ENCODE measurements around the gene CNN3.
A peak's percentile ranks its signal among the peaks of the same experiment; 100 is the strongest.

CNN3 gene

GRCh38 chr1:94940738-94941137 lies 13.8 kb upstream of the CNN3 start:
- Histone ChIP-seq H3K4me1 (ENCODE audit: control extremely low read depth in 1 of 4, control insufficient read depth in 4 of 4, insufficient read depth in 4 of 4, low read length in 3 of 4) (peaks cover 0 to 5% (median 0%) of the 10 kb centered on the region in 4 experiments), H3K27ac (ENCODE audit: insufficient read depth in 1 of 2, low read depth in 1 of 2, low read length in 2 of 2, poor library complexity in 1 of 2, severe bottlenecking in 2 of 2) (no peak overlapping the region), H3K9me3 (ENCODE audit: control extremely low read depth in 1 of 5, control insufficient read depth in 4 of 5, insufficient read depth in 2 of 5, low read depth in 1 of 5, low read length in 4 of 5) (no peaks in the 10 kb centered on the region), H3K27me3 (replicated peaks in 2 of 5; ENCODE audit: control insufficient read depth in 4 of 5, insufficient read depth in 5 of 5, low read length in 4 of 5) (no peaks in the 10 kb centered on the region), H3K36me3 (ENCODE audit: control insufficient read depth in 4 of 4, insufficient read depth in 4 of 4, low read length in 3 of 4) (no peaks in the 10 kb centered on the region), H3K4me3 (ENCODE audit: control insufficient read depth in 1 of 7, extremely low read depth in 1 of 7, insufficient read depth in 4 of 7, low read depth in 2 of 7, low read length in 6 of 7) (no peak overlapping the region)
- 95% methylated on average over 3 of the region's 3 CpGs for WGBS (ENCODE audit: insufficient coverage)
- CTCF ChIA-PET, result interaction anchor here (1.2 kb wide), 1 partner anchor 101 kb away, joined by 3 read pairs; no protein-coding TSS in a partner anchor
- POLR2A ChIA-PET, result no interaction called here
- peak in 2 of 3 donors; percentile 5 to 21 for DNase-seq

DNA sequence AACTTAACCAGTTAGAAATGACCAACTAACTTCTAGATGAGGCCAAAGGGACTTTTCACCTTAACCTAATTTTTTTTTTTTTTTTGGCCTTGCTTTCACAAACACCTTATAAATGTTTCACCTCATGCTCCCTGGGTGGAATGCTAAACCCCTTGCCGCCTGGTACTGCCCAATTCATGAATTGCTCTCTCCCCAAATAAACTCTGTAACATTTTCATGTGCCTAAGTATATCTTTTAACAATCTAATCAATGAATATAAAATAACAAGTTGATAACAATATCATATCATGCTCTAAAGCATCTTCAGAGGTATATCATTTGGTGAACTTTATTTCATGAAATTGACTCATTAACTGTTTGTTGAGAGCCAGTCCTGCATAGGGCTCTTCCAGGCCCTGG lies 10.9 kb upstream of the CNN3 start:
- ChIA-PET CTCF (no interaction called here), POLR2A (no interaction called here)
- no CpG with 5 or more reads among the region's 1 CpG for WGBS (ENCODE audit: insufficient coverage)
- Histone ChIP-seq H3K4me1 (ENCODE audit: control extremely low read depth in 1 of 4, control insufficient read depth in 4 of 4, insufficient read depth in 4 of 4, low read length in 3 of 4) (peaks cover 0 to 5% (median 0%) of the 10 kb centered on the region in 4 experiments), H3K27me3 (replicated peaks in 2 of 5; ENCODE audit: control insufficient read depth in 4 of 5, insufficient read depth in 5 of 5, low read length in 4 of 5) (no peaks in the 10 kb centered on the region), H3K9me3 (ENCODE audit: control extremely low read depth in 1 of 5, control insufficient read depth in 4 of 5, insufficient read depth in 2 of 5, low read depth in 1 of 5, low read length in 4 of 5) (no peaks in the 10 kb centered on the region), H3K4me3 (ENCODE audit: control insufficient read depth in 1 of 7, extremely low read depth in 1 of 7, insufficient read depth in 4 of 7, low read depth in 2 of 7, low read length in 6 of 7) (no peak overlapping the region), H3K36me3 (ENCODE audit: control insufficient read depth in 4 of 4, insufficient read depth in 4 of 4, low read length in 3 of 4) (no peaks in the 10 kb centered on the region), H3K27ac (ENCODE audit: insufficient read depth in 1 of 2, low read depth in 1 of 2, low read length in 2 of 2, poor library complexity in 1 of 2, severe bottlenecking in 2 of 2) (no peak overlapping the region)
- no peak for DNase-seq

DNA sequence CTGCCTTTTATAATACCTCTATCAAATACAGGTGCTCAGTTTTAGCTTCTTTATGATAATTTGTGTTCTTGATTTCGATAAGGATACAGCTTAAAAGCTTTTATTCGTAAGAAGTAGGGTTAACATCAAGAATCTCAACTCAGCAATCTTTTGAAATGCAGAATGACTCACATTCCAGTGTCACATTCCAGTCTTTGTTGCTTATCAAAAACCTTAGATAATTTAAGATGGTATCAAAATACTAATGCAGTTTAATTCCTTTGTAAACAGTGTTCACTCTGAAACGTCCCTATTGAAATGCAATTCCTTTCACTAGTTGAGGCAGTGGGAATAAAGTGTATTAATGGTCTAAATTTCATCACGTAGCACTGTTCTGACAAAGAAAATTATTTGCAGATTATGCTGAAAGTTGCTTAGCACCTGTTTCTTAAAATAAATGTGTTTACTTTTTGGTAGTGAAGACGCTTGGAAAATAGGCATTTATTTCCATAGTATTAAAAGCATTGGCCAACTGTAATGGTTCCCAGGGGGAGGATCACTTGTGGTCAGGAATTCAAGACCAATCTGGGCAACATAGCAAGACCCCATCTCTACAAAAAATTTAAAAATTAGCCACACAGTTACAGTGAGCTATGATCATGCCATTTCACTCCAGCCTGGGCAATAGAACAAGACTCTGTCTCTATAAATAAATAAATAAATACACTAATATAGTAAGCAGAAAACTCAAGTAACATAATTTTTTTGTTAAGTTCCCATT lies 10.1 kb upstream of the CNN3 start:
- H3K4me3 ChIP-seq (ENCODE audit: control insufficient read depth in 1 of 7, extremely low read depth in 1 of 7, insufficient read depth in 4 of 7, low read depth in 2 of 7, low read length in 6 of 7), result no peak overlapping the region
- peaks cover 0 to 5% (median 0%) of the 10 kb centered on the region in 4 experiments for H3K4me1 ChIP-seq (ENCODE audit: control extremely low read depth in 1 of 4, control insufficient read depth in 4 of 4, insufficient read depth in 4 of 4, low read length in 3 of 4)
- no peaks in the 10 kb centered on the region for H3K36me3 ChIP-seq (ENCODE audit: control insufficient read depth in 4 of 4, insufficient read depth in 4 of 4, low read length in 3 of 4)
- ChIA-PET POLR2A (no interaction called here), CTCF (interaction anchor here (1.3 kb wide), 1 partner anchor 21 kb away, joined by 3 read pairs; no protein-coding TSS in a partner anchor)
- H3K27ac ChIP-seq (ENCODE audit: insufficient read depth in 1 of 2, low read depth in 1 of 2, low read length in 2 of 2, poor library complexity in 1 of 2, severe bottlenecking in 2 of 2), result no peak overlapping the region
- no peaks in the 10 kb centered on the region for H3K9me3 ChIP-seq (ENCODE audit: control extremely low read depth in 1 of 5, control insufficient read depth in 4 of 5, insufficient read depth in 2 of 5, low read depth in 1 of 5, low read length in 4 of 5)
- no peaks in the 10 kb centered on the region for H3K27me3 ChIP-seq (replicated peaks in 2 of 5; ENCODE audit: control insufficient read depth in 4 of 5, insufficient read depth in 5 of 5, low read length in 4 of 5)
- DNase-seq, result no peak
- 100% methylated on average over 1 of the region's 5 CpGs for WGBS (ENCODE audit: insufficient coverage)

GRCh38 chr1:94935476-94935875 lies 8.6 kb upstream of the CNN3 start:
- ChIA-PET POLR2A (no interaction called here), CTCF (interaction anchor here (1.3 kb wide), 2 partner anchors 23 to 72 kb away, joined by 3 read pairs; no protein-coding TSS in a partner anchor)
- Histone ChIP-seq H3K27me3 (replicated peaks in 2 of 5; ENCODE audit: control insufficient read depth in 4 of 5, insufficient read depth in 5 of 5, low read length in 4 of 5) (no peaks in the 10 kb centered on the region), H3K4me1 (ENCODE audit: control extremely low read depth in 1 of 4, control insufficient read depth in 4 of 4, insufficient read depth in 4 of 4, low read length in 3 of 4) (peaks cover 0 to 5% (median 0%) of the 10 kb centered on the region in 4 experiments), H3K36me3 (ENCODE audit: control insufficient read depth in 4 of 4, insufficient read depth in 4 of 4, low read length in 3 of 4) (no peaks in the 10 kb centered on the region), H3K9me3 (ENCODE audit: control extremely low read depth in 1 of 5, control insufficient read depth in 4 of 5, insufficient read depth in 2 of 5, low read depth in 1 of 5, low read length in 4 of 5) (no peaks in the 10 kb centered on the region), H3K27ac (ENCODE audit: insufficient read depth in 1 of 2, low read depth in 1 of 2, low read length in 2 of 2, poor library complexity in 1 of 2, severe bottlenecking in 2 of 2) (no peak overlapping the region), H3K4me3 (ENCODE audit: control insufficient read depth in 1 of 7, extremely low read depth in 1 of 7, insufficient read depth in 4 of 7, low read depth in 2 of 7, low read length in 6 of 7) (no peak overlapping the region)
- DNase-seq, result no peak
- 60% methylated on average over 1 of the region's 1 CpG for WGBS (ENCODE audit: insufficient coverage)

DNA sequence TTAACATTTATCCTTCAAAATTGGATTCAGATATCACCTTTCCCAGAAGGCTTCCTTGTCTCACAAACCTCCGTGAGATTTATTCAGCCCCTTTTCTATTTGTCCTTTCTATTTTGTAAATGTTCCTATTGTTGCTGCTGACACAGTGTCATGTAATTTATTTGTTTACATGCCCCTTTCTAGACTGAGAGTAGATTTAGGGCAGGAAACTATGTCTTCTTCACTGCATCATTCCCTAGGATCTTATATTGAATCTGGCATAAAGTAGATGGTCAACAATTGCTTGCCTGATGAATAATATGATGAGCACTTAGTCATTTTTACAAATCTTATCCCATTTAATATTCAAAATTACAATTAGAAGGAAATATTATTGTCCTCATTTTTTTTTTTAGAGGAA lies 8.1 kb upstream of the CNN3 start:
- Histone ChIP-seq H3K36me3 (ENCODE audit: control insufficient read depth in 4 of 4, insufficient read depth in 4 of 4, low read length in 3 of 4) (no peaks in the 10 kb centered on the region), H3K27ac (ENCODE audit: insufficient read depth in 1 of 2, low read depth in 1 of 2, low read length in 2 of 2, poor library complexity in 1 of 2, severe bottlenecking in 2 of 2) (no peak overlapping the region), H3K4me1 (ENCODE audit: control extremely low read depth in 1 of 4, control insufficient read depth in 4 of 4, insufficient read depth in 4 of 4, low read length in 3 of 4) (peaks cover 0 to 5% (median 0%) of the 10 kb centered on the region in 4 experiments), H3K9me3 (ENCODE audit: control extremely low read depth in 1 of 5, control insufficient read depth in 4 of 5, insufficient read depth in 2 of 5, low read depth in 1 of 5, low read length in 4 of 5) (no peaks in the 10 kb centered on the region), H3K27me3 (replicated peaks in 2 of 5; ENCODE audit: control insufficient read depth in 4 of 5, insufficient read depth in 5 of 5, low read length in 4 of 5) (no peaks in the 10 kb centered on the region), H3K4me3 (ENCODE audit: control insufficient read depth in 1 of 7, extremely low read depth in 1 of 7, insufficient read depth in 4 of 7, low read depth in 2 of 7, low read length in 6 of 7) (no peak overlapping the region)
- no peak for DNase-seq
- no CpG with 5 or more reads among the region's 1 CpG for WGBS (ENCODE audit: insufficient coverage)
- ChIA-PET CTCF (interaction anchor here (1.3 kb wide), 1 partner anchor 73 kb away, joined by 3 read pairs; no protein-coding TSS in a partner anchor), POLR2A (no interaction called here)

- WGBS (ENCODE audit: insufficient coverage), result no CpG with 5 or more reads among the region's 2 CpGs
- Histone ChIP-seq H3K27me3 (replicated peaks in 2 of 5; ENCODE audit: control insufficient read depth in 4 of 5, insufficient read depth in 5 of 5, low read length in 4 of 5) (no peaks in the 10 kb centered on the region), H3K36me3 (ENCODE audit: control insufficient read depth in 4 of 4, insufficient read depth in 4 of 4, low read length in 3 of 4) (no peaks in the 10 kb centered on the region), H3K27ac (ENCODE audit: insufficient read depth in 1 of 2, low read depth in 1 of 2, low read length in 2 of 2, poor library complexity in 1 of 2, severe bottlenecking in 2 of 2) (no peak overlapping the region), H3K4me1 (ENCODE audit: control extremely low read depth in 1 of 4, control insufficient read depth in 4 of 4, insufficient read depth in 4 of 4, low read length in 3 of 4) (peaks cover 0 to 5% (median 0%) of the 10 kb centered on the region in 4 experiments), H3K4me3 (ENCODE audit: control insufficient read depth in 1 of 7, extremely low read depth in 1 of 7, insufficient read depth in 4 of 7, low read depth in 2 of 7, low read length in 6 of 7) (no peak overlapping the region), H3K9me3 (ENCODE audit: control extremely low read depth in 1 of 5, control insufficient read depth in 4 of 5, insufficient read depth in 2 of 5, low read depth in 1 of 5, low read length in 4 of 5) (no peaks in the 10 kb centered on the region)
- CTCF ChIA-PET, result interaction anchor here (0.9 kb wide), 1 partner anchor 80 kb away, joined by 3 read pairs; no protein-coding TSS in a partner anchor
- no peak for DNase-seq
- POLR2A ChIA-PET, result no interaction called here
Measured at GRCh38 chr1:94934551-94934950, 7.6 kb upstream of the CNN3 start.

DNA sequence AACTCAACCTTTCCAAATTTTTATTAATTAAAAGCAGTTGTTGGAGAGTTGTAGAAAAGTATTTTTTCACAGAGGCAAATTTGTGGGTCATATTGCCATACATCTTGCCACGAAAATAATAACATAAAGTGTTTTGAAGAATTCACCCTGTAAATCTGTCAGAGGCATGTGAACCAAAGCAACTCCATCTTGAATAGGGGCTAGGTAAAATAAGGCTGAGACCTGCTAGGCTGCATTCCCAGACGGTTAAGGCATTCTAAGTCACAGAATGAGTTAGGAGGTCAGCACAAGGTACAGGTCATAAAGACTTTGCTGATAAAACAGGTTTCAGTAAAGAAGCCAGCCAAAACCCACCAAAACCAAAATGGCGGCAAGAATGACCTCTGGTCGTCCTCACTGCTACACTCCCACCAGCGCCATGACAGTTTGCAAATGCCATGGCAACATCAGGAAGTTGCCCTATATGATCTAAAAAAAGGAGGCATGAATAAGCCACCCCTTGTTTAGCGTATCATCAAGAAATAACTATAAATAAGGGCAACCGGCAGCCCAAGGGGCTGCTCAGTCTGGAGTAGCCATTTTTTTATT lies 4.4 kb upstream of the CNN3 start:
- ChIA-PET POLR2A (no interaction called here), CTCF (no interaction called here)
- no peak for DNase-seq
- Histone ChIP-seq H3K36me3 (ENCODE audit: control insufficient read depth in 4 of 4, insufficient read depth in 4 of 4, low read length in 3 of 4) (no peaks in the 10 kb centered on the region), H3K4me1 (ENCODE audit: control extremely low read depth in 1 of 4, control insufficient read depth in 4 of 4, insufficient read depth in 4 of 4, low read length in 3 of 4) (peaks cover 0 to 12% (median 11%) of the 10 kb centered on the region in 4 experiments), H3K9me3 (ENCODE audit: control extremely low read depth in 1 of 5, control insufficient read depth in 4 of 5, insufficient read depth in 2 of 5, low read depth in 1 of 5, low read length in 4 of 5) (no peaks in the 10 kb centered on the region), H3K4me3 (ENCODE audit: control insufficient read depth in 1 of 7, extremely low read depth in 1 of 7, insufficient read depth in 4 of 7, low read depth in 2 of 7, low read length in 6 of 7) (no peak overlapping the region), H3K27me3 (replicated peaks in 2 of 5; ENCODE audit: control insufficient read depth in 4 of 5, insufficient read depth in 5 of 5, low read length in 4 of 5) (peaks cover 0 to 5% (median 0%) of the 10 kb centered on the region in 5 experiments), H3K27ac (ENCODE audit: insufficient read depth in 1 of 2, low read depth in 1 of 2, low read length in 2 of 2, poor library complexity in 1 of 2, severe bottlenecking in 2 of 2) (no peak overlapping the region)
- 100% methylated on average over 5 of the region's 7 CpGs for WGBS (ENCODE audit: insufficient coverage)

All from common myeloid progenitor, CD34-positive (primary cell).